GM12873 (cell line): ENCODE data around the gene DTNBP1.

Experiments used
- TF ChIP-seq, protein P1 (sequence below): IDR thresholded peaks from 2 replicates; pipeline ENCODE4 v1.5.1; 2012; ENCODE audit warnings: low read depth, mild to moderate bottlenecking, moderate library complexity, low read length, control low read depth; ENCODE audit not compliant: insufficient read depth; ENCODE audit errors: missing control alignments

The DTNBP1 gene

DNA sequence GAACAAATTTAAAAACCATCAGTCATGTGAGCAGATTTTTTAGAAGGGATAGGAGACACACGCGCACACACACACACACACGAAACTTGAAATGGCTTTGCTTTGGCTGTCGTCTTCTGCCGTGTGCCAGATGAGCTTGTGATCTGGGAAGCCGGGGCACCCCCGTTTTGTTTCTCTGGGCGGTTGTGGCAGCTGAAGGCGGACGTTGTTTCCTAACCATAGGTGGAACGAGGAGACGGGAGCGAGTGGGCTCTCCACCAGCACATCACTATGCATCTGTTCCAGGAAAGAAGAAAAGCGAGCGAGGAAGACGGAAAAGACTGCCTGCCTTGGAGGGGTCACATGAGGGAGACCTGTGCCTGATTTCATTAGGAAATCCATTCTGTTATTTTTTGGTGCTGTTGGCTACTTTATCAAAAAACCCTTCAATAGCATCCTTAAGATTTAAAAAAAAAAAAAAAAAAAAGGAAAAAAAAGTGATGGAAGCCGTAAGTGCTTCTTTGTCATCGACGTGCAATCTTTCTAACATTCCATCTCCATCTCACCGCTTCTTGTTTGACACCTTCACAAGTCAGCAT is 142.1 kb downstream of the DTNBP1 start:
- TF ChIP-seq, protein P1, sequence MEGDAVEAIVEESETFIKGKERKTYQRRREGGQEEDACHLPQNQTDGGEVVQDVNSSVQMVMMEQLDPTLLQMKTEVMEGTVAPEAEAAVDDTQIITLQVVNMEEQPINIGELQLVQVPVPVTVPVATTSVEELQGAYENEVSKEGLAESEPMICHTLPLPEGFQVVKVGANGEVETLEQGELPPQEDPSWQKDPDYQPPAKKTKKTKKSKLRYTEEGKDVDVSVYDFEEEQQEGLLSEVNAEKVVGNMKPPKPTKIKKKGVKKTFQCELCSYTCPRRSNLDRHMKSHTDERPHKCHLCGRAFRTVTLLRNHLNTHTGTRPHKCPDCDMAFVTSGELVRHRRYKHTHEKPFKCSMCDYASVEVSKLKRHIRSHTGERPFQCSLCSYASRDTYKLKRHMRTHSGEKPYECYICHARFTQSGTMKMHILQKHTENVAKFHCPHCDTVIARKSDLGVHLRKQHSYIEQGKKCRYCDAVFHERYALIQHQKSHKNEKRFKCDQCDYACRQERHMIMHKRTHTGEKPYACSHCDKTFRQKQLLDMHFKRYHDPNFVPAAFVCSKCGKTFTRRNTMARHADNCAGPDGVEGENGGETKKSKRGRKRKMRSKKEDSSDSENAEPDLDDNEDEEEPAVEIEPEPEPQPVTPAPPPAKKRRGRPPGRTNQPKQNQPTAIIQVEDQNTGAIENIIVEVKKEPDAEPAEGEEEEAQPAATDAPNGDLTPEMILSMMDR: no peak

DNA sequence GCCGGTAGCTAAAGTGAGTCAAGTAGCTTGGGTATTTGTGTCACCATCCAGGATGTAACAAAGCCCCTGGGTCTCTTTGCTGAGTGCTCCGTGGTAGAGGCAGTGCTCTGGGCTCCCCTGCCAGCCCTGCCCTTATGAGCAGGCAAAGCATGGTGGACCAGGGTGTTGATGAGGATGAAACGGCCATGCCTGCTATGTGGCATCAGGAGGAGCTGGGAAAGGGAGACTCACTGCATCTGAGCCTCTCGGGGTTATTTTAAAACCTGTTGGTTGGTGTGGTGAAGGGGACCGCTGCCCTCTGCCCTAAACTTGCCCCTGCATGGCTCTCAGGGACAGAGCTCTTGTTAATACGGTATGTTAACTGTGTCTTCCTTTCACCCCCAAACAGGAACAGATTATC is 143.1 kb downstream of the DTNBP1 start:
- TF ChIP-seq, protein P1: no peak

DNA sequence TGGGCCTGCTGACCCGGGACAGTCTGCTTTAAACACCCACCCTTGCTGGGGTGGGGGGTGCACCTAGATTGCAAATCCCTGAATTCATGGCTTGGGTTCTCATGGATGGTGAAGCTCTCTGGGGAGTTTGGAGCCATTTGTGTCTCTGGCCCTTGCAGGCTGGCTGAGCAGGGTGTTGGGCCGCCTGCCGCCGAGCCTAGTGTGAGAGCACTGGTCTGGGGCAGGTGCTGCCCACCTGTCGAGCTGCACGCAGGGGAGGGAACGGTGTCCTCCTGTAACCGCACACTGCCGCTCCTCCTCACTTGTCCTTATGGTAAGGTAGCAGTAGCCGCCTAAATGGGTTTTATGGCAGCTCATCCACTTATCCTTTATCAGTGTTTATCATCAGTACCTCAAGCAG is 143.9 kb downstream of the DTNBP1 start:
- TF ChIP-seq, protein P1: no peak

DNA sequence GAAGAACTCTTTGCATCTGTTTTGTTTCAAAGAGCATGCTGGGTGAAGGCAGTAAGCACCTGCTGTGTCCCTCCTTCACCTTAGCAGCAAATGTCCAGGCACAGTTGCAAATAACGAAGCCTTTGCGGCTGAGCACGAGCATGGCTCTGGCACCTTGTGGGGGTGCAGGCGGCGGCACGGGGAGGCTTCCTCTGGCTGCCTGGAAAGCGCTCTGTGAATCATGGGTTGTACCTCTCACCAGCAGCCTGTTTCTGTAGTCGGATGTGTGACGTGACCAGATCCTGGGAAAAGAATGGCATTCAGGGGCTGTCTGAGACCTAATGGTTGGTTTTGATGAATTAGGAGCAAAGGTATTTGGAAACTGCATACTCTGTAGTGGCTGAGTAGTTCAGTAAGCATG is 144.8 kb downstream of the DTNBP1 start:
- TF ChIP-seq, protein P1: no peak

DNA sequence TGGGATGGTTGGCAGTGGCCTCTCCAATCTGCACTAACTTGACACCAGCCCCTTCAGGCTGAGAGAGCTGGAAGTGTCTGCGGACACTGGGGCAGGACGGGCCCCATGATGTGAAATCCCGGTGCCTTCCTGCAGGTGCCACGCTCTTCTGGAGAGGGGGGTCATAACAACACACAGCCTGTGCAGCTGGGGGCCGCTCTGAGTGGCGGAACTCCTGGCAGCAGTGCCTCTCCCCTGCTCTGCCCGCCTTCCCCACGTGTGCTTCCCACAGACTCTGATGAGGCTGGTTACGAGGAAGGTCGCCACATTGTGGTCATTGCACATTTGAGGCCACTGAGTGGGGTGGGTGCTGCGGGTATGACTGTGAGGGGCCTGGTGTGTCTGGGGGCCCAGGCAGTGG is 145.2 kb downstream of the DTNBP1 start:
- TF ChIP-seq, protein P1: no peak

DNA sequence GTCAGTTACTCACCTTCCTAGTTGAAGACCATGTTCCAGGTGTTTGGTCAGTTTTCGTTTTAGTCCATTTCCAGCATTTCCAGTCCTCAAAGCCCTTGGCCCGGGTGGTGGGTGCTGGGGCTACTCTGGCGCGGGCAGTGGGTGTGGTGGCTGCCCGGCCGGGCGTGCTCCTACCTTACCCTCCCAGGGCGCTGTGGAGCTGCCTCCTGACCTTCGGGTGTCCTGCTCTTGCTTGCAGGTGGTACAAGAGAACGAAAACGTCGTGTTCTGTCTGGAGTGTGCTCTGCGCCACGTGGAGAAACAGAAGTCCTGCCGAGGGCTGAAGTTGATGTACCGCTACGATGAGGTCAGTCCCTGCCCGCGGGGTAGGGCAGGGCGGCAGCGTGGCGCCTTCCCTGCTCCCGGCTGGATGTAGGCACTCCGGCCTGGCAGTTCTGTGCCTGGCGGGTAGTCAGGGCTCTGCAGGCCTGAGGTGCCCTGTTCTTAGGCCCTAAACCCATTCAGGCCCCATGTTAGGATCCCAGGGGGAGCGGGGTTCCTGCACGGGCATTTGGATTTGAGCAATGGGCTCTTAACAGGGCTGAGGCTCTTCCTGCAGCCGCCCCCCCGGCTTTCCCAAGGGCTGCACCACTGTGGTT is 145.8 kb downstream of the DTNBP1 start:
- TF ChIP-seq, protein P1: no peak

DNA sequence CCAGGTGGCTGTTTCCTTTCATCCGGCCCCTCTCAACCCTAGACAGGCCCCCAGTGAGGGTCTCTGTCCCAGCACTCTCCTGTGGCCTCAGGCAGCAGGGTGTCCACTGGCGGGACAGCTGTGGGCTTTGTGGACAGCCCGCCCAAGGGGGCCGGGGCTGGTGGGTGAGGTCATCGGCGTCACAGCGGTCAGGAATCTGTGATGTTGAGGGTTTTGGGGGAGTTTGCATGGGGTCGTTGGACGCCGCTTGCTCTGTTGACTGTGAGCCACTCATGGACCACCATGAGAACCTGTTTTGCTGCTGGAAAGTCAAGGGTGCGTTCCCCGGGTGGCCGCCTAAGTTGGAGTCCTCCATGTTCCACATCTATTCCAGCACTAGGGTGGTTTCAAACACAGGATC is 146.4 kb downstream of the DTNBP1 start:
- TF ChIP-seq, protein P1: no peak
